ENCODE data around the gene MIPEP.

MIPEP gene

DNA sequence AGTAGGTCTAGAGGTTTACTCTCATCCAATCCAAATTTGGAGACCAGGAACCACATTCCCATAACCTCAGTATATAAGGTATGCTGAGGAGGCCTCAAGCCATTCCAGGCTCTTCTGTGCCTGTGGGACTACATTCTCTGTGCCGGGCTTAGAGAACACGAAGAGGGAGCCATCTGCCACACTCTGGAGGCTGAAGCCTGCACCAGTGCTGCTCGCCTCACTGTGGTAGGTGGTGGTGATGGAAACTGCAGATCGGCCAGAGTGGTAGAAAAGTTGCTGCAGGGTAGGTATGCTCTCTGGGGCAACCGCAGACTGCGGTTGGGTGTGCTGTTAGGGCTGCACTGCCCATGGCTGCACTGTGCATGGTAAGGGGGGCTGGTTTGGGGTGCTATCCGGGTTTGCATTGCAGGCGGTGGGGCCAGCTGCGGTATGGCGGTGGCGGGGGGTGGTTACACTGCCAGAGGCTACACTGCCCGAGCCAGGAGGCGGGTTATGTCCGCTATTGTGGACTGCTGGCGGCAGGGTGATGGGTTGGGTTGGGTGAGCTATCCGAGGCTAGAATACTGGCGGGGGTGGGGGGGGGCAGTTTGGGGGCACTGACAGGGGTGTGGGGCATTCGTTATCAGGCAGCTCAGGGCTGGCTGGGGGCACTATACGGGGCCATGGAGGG lies 174.0 kb downstream of the MIPEP start:
- DNase-seq (ENCODE audit: low read depth) = no peak

DNA sequence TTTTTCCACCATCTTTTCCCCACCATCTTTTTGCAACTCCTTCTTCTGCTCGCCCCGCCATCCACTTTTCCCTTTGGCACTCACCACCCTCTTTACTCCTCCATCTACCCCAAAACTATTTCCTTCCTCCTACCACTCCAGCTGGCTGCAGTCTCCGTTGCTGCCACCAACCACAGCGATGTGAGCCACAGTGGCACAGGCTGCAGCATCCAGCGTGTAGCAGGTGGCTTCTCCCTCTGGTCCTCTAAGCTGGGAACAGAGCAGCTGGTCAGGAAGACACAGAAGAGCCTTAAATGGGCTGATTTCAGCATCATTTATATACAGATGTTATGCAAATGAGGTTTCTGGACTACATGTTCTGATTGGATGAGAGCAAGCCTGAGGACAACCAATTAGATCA lies 174.5 kb downstream of the MIPEP start:
- DNase-seq (ENCODE audit: low read depth) = no peak

DNA sequence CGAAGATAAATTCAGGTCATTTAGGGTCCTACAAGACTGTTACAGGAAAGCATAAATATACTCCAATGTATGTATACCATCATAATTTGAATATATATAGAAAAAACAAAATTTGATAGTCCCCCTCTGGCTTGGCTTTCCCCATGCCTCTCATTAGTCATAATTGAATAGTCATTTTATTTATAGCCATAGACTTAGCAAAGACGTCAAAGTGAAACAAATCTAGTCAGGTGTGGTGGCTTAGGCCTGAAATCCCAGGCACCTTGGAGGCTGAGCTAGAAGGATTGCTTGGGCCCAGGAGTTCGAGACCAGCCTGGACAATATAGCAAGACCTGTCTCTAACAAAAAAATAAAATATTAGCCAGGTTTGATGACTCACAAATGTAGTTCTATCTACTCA lies 177.8 kb downstream of the MIPEP start:
- no peak for DNase-seq (ENCODE audit: low read depth)

DNA sequence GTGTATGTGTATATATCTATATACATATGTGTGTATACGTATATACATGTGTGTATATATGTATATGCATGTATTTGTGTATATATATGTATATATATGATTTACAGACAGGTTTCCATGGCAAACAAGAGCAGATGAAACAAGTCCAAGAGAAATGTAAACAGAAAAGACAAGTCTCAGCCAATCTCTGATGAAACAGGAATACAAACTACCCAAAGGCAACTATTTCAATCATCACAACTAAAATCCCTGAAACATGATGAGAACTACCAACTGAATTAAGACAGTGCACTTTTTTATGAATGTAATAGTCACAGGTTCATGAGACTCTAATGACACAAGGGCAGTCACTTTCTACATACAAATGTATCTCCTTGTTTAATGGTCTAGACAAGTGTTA lies 178.8 kb downstream of the MIPEP start:
- no peak for DNase-seq (ENCODE audit: low read depth)

DNA sequence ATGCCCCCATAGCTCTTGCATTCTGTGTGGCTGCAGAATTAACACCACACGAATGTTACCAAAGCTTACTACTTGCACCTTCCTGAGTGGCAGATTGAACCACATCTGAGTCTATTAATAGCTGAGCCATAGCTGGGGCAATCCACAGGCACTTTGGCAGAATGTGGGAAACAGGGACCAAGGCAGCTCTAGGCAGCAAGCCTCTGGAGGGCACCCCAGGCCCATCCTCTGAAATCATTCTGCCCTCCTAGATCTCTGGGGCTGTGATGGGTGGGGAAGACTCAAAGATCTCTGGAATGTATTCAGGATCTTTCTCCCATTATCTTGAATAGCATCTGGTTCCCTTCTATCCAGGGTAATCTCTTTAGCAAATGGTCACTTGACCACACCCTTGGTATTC lies 179.7 kb downstream of the MIPEP start:
- DNase-seq (ENCODE audit: low read depth) = no peak

DNA sequence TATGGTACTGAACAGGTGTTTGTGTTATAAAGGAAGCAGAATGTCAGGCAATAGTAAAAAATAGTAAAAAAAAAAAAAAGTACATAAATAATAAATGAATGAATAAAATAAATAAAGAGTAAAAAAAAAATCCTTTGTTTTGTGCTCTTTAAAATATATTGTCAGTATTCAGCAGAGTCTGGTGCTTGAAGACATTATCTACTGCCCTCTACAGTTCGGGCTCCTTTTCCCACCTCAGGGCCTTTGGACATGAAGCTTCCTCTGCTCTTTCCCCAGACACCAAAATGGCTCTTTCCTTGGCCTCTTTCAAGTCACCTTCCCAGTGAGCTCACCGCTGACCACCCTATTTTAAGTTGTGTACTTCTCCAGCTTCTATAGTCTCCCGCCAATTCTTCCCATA lies 181.5 kb downstream of the MIPEP start:
- DNase-seq (ENCODE audit: low read depth) = no peak

DNA sequence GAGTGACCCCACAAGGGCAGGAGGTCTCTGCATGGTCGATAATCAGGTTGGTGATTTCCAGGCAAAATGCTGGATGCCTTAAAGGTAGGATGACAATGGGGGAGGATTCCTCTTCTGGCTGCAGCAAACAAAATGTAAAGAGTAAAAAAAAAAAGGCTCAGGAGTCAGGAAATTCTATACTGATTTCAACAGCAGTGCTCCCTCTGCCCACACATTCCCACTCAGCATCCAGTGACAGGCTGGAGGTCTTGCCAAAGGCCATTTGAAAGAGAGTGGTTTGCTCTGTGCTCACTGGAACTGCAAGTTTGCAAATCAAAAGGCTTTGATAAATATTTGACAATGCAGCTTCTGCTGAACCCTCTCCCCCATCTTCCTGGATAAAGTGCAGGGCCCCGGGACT lies 183.6 kb downstream of the MIPEP start:
- DNase-seq (ENCODE audit: low read depth) = no peak

DNA sequence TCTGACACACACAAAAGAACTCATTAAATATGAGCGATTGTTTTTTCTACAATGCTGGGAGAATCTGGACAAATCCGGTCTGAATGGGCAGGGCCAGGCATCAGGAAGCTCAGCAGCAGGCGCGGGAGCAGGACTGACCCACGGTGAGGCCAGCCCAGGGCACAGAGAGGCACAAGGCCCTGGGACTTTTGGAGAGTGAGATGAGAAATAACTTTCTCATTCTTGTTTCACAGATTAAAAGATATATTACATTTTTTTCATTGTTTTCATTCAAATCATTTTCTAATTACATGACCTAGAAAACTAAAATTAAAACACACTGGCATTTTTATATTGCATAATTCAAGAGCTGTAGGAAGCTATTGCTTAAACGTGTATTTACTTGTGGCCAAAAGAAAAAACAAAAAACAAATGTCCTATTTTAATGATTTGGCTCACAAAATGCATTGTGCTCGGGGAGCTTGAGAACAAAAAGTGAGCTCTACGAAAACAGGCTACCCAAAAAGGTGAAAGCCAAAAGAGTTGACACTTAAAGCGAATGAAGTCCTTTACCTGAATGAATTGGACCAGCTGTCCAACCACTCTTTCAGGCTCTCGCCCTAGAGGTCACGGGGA lies 185.8 kb downstream of the MIPEP start:
- no peak for DNase-seq (ENCODE audit: low read depth)

DNA sequence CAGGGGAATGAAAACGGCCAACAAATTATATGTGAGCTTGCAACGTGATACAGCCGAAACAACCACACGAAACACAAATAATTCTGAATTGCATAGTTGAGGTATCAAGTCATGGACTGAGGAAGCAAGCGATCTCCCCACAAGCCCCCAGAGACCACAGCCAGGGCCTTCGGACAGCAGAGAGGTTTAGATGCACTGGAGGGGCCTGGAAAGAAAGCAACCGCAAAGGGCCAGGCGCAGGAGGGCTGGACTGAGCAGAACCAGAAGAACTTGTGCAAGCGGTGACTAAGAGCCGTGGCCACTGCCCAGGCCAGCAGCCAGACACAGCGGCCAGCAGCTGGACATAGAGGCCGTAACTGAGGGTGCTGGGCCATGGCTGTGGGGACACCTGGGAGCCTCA lies 187.6 kb downstream of the MIPEP start:
- DNase-seq (ENCODE audit: low read depth) = no peak

DNA sequence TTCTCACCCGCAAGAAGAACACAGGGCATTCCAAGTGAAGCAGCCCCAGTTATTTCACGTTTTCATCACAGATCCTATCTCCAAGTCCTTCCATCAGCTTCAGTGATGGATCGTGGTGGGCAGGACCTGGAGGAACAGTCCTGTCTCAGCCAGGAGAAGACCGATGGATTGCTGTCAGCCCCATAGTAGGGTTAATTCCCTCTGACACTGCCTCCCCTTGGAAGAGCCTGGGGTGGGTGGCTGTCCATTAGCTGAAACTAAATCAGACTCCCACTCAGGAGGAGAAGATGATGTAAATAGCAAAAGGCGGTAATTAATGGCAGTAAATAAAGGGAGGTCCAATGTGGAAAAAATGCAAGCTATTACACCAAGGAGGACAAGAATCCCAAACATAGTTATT lies 188.0 kb downstream of the MIPEP start:
- no peak for DNase-seq (ENCODE audit: low read depth)

DNA sequence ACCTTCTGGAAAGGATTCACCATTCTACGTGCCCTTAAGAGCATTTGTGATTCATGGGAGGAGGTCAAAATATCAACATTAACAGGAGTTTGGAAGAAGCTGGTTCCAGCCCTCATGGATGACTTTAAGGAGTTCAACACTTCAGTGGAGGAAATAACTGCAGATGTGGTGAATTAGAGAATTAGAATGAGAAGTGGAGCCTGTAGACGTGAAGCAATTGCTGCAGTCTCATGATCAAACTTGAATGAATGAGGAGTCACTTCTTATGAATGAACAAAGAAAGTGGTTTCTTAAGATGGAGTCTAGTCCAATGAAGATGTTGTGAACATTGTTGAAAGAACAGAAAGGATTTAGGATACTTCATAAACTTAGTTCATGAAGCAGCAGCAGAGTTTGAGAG lies 189.9 kb downstream of the MIPEP start:
- DNase-seq (ENCODE audit: low read depth) = no peak

DNA sequence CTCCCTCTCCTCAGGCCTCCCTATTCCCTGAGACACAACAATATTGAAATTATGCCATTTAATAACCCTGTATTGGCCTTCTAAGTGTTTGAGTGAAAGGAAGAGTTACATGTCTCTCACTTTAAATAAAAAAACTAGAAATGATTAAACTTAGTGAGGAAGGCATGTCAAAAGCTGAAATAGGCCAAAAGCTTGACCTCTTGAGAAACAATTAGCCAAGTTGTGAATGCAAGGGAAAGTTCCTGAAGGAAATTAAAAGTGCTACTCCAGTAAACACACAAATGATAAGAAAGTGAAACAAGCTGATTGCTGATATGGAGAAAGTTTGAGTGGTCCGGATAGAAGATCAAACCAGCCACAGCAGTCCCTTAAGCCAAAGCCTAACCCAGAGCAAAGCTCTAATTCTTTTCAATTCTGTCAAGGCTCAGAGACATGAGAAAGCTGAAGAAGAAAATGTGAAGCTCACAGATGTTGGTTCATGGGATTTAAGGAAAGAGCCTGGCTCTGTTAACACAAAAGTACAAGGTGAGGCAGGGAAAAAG lies 191.4 kb downstream of the MIPEP start:
- DNase-seq (ENCODE audit: low read depth) = no peak

DNA sequence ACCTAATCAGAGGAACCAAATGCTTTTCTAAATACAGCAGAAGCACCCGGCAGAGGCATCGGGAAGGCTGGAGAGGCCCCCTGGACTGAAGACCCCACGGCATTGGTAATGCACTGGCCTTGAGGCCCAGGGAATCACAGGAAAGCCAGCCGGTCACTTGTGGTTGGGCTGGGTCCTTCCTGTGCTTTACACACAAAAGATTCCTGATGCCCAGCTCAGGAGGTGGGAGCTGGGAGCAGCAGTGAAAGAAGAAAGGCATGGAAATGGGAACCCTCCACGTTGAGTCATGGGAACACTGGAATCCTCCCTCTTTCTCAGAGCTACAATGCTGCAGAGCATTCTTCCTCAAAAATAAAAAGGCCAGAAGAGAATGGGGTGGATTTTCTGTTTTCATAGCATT lies 192.6 kb downstream of the MIPEP start:
- DNase-seq (ENCODE audit: low read depth) = no peak

DNA sequence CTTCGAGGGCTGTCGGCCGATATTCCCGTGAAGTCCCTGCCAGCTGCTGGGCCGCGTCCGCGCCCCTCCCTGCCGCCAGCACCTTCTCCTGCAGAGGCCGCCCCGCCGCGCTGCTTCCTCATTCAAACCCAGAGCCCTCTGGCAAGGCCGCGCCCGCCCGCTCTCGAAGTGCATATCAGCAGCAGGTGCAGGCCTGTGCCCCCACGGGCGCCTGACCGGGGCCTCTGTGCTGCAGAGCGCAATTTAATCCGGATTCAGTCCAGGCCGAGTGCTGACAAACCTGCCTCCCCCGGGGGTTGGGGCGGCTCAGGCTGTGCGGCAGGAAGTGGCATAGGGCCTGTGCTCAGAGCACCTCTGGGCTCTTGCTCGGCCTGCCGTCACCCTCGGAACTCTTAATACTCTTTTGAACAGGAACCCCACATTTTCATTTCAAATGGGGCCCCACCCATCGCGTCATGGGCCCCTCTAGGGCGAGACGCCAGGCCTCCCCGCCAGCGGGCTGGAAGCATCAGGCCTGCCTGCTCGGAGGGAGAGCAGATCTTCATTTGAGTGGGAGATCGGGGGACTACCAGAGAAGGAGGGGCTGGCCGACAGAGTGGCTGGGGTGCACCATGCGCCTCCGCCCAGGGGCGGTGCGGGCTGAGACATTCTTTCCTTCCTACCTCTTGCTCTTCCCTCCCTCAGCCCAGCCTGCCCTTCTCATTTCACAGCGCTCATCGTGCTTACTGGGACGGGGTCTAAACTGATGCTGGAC lies 193.3 kb downstream of the MIPEP start:
- DNase-seq (ENCODE audit: low read depth) = peak; percentile 28

DNA sequence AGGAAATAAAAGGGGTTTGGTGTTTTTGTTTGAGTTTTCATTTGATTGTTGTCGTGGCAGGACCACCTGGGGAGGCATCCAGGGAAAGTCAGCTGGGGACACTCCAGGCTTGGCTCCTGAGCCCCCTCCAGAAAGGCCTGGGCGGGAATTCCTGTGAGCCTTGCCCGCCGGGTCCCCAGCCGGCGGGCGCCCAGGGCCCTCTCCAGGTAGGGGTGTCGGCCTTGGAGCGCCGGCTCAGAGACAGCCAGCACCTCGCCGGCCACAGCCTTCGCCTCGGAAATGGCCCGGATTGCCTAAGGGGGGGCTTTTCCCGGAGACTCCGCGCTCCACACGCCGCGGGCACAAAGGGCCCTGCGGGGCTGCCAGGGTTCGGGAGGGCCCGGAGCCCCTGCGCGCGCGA lies 194.0 kb downstream of the MIPEP start:
- DNase-seq (ENCODE audit: low read depth) = no peak

DNA sequence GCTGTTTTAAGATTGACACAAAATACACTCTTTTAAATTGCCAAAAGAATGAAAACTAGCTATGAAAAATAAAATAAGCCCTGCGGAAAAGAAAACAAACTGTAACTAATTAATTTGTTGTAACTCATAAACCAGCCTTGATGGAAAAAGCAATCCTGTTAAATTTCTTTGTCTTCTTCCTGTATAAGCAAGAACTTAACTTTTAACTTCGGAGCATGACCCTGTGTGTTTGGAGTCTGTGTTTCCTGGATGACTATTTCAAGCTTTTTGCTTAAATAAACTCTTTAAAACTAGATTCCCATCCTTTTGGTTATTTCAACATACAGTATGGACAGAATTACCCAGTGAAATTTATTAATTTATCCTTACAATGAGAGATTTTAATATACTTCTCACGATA lies 196.4 kb downstream of the MIPEP start:
- no peak for DNase-seq (ENCODE audit: low read depth)

DNA sequence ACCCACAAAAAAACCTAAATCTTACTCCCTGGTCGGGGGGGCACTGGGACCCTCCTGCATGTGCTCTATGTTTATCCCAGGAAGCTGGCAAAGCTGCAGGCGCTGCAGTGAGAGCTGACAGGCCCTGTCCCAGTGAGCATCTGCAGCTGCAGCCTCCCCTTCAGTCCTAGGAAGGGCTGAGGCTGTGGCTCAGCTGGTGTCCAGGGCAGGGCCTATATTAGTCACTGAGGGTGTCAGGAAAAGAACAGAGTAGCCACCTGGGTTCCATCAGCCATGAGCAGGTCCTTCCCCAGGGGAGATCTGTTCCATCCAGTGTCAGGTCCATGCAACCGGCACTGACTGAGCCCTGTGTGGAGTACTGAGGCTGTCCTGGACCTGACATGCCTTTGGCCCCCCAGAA lies 198.5 kb downstream of the MIPEP start:
- DNase-seq (ENCODE audit: low read depth) = no peak

DNA sequence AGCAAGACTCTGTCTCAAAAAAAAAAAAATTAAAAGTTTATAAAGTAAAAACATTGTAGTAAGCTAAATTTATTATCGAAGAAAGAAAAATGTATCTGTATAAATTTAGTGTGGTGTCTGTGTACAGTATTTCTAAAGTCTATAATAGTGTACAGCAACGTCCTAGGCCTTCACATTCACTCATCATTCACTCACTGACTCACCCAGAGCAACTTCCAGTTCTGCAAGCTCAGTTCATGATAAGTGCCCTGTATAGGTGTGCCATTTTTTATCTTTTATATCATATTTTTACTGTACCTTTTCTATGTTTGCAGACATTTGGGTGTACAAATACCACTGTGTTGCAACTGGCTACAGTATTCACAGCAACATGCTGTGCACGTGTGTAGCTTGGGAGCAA lies 200.9 kb downstream of the MIPEP start:
- no peak for DNase-seq (ENCODE audit: low read depth)

DNA sequence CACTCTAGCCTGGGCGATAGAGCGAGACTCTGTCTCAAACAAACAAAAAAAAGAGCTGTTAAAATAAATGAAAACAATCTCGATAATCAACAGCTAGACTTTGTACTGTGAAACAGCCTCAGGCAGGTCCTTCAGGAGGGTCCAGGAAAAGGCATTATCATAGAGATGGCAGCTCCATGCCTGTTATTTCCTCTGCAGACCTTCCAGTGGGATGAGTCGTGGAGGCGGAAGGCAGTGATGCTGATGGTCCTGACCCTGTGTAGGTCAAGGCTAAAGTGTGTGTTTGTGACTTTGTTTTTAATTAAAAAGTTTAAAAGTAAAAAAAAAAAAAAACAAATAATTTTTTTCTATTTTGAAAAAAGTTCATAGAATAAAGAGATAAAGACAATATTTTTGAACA lies 201.6 kb downstream of the MIPEP start:
- no peak for DNase-seq (ENCODE audit: low read depth)

DNA sequence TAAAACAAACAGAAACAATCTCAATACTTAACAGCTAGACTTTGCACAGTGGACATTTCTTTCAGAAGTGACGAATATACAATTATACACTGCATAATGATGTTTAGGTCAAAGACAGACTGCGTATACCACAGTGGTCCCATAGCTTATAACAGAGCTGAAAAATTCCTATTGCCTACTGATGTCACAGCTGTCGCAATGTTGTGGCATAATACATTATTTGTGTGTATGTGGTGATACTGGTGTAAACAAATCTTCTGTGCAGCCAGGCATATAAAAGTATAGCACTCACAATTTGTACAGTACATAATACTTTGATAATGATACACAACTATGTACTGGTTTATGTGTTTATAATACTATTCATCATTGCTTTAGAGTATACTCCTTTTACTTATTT lies 202.3 kb downstream of the MIPEP start:
- no peak for DNase-seq (ENCODE audit: low read depth)

DNA sequence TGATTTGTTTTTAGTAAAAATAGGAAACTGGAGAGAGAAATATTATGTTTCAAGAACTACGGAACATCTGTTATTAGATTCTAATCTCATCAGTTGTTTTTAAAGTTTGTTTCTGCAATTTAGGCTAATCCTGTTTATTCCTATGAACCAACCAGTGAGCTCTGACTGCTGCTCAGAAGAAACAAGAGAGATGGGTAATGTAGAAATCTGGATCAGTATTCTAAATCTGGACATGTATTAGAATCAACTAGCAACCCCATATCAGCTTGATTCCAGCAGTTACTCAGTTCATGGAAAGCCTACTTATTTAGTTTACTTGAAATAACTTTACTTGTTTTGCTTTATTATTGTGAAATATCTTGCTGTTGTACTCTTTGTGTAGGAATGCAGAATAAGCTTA lies 203.8 kb downstream of the MIPEP start:
- no peak for DNase-seq (ENCODE audit: low read depth)

DNA sequence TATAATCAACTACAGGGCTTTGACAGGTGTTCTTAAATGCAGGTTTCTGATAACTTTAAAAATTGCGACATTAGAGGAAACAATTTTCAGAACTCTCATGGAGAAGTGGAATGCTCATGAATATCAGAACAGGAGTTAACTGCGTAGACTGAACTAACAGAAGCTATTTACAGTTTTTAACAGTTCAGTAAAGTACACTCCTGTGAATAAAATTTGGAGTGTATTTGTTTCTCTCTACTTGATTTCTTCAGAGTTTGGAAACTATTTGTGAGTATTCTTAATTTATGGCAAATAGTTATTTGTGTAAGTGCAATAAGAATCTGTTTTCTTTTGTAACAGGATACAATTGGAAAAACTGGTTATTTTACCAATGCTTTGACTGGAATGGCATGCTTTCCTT lies 204.6 kb downstream of the MIPEP start:
- no peak for DNase-seq (ENCODE audit: low read depth)

DNA sequence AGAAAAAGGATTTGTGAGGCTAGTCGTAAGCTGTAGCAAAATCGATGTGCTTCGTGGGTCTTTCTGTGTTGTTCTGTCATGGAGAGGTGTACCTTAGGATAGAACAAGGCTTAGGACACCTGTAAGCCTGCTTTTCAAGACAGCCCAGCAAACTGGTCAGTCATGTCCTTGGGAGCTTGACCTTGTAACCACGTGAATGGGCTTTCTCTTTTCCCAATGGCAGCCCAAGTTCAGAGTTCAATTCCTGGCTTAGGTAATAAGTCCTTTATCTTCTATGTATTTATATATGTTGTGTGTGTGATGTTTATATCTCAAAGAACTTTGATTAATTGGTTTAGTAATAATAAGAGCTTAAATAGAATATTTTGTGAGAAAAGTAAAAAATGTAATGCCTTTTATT lies 206.1 kb downstream of the MIPEP start:
- no peak for DNase-seq (ENCODE audit: low read depth)

Data from stimulated activated CD4-positive, alpha-beta T cell treated with anti-CD3 and anti-CD28 coated beads, Interleukin-2, amount 100 ng/mL, for 4 hours (primary cell).